Right cardiac atrium (tissue), 5 donors: ENCODE results near the gene NUP62. TPM values are rescaled to one million over a fixed set of nuclear protein-coding genes. Genes with fewer than 3 reads are reported as not detected.

ENCODE experiments used
- ATAC-seq, 2 donors: fragments of 200-7000 bp; cut with Tn5 transposase; one replicate each; pipeline versions ENCODE4 v1.8.0 to v1.9.1; 2020; ENCODE audit warnings: moderate library complexity in 2 of 2, mild to moderate bottlenecking in 1 of 2
- DNase-seq, 3 donors: peaks; one replicate each; pipeline ENCODE4 v3.0.0-alpha.2; 2020
- H3K27ac ChIP-seq: one replicate; pipeline ENCODE4 v1.5.1; 2013; ENCODE audit warnings: mild to moderate bottlenecking, low read length, control low read depth, moderate library complexity
- H3K27me3 ChIP-seq: one replicate; pipeline ENCODE4 v1.6.1; 2013; ENCODE audit not compliant: control insufficient read depth, insufficient read depth
- H3K4me1 ChIP-seq: one replicate; pipeline ENCODE4 v1.6.1; 2013; ENCODE audit warnings: low read length; ENCODE audit not compliant: control insufficient read depth, insufficient read depth
- H3K4me3 ChIP-seq: one replicate; pipeline ENCODE4 v1.5.1; 2013; ENCODE audit warnings: low read length, control low read depth
- H3K9me3 ChIP-seq: one replicate; pipeline ENCODE4 v1.6.1; 2013; ENCODE audit warnings: low read length; ENCODE audit not compliant: control insufficient read depth
- WGBS: extraction: QIAGEN DNeasy Blood & Tissue Kit; methylation state at CpG from one replicate; pipeline ENCODE4 v1.1.7; 2013; 5-methylcytosine and 5-hydroxymethylcytosine counted together
- intact Hi-C, 4 donors: fragments of 100-400 bp; cut with DNase I; formaldehyde crosslinking; loops; one replicate each; pipeline versions ENCODE4 v1.11.0 to v1.14.0; 2022 to 2023
- polyA plus RNA-seq: library from polyadenylated mRNA; stranded (reverse); fragments of 200-250 nt; gene quantifications from one replicate; pipeline ENCODE4 v1.2.3, GENCODE V29; 2013
- total RNA-seq, 4 donors: library from RNA; stranded (reverse); fragmentation: NEBNext Ultra II Directional; extraction: Animal tissue kit (Norgen Biotek cat#: 25700); gene quantifications; one replicate each; pipeline ENCODE4 v1.2.1, GENCODE V29; 2021
- donor health status: healthy with polysubstance abuse.
- donor health status: DM: no; HTN: yes; CAD: no.
- donor health status: DM: no; HTN: no; CAD: no.
- donor health status: DM: no; HTN: yes; CAD: no; lungs with severe emphysema.
- donor health status: DM: yes; HTN: yes; CAD: no.

Gene NUP62
- total and polyA plus RNA-seq, 5 donors = 19.9 to 34.0 (median 29.2) TPM

DNA sequence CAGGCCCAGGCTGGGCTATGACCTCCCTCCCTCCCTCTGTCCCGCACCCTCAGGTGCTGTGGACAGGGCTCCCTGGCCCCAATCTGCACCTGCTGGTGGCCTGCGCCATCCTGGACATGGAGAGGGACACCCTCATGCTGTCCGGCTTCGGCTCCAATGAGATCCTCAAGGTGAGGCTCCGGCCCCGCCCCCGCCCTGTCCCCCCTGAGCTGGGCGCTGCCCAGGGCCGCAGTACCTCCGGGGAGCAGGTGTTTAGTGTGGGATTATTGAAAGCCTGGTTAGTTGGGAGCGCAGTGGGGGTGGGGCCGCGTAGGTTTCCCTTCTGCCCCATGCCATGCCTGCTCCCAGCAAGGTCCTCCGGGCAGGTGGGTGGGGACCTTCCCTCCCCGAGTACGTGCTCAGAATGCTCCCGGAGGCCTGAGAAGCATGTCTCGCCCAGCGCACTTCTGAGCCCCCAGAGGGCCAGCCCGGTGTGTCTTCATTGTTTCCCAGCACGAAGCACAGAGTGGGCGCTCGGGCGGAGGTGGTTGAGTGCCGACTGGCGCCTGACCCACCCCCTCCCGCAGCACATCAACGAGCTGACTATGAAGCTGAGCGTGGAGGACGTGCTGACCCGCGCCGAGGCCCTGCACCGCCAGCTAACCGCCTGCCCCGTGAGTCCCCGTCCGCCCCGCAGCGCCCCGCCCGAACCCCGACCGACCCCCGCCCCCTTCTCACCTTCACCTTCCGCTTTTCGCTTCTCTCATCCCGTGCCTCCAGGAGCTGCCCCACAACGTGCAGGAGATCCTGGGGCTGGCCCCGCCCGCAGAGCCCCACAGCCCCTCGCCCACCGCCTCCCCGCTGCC lies 41.4 kb downstream of the NUP62 start:
- 87% methylated on average over 54 of the region's 54 CpGs for WGBS
- Histone ChIP-seq H3K9me3 (no peaks in the 10 kb centered on the region), H3K27ac (no peak overlapping the region), H3K4me3 (no peak overlapping the region), H3K27me3 (no peaks in the 10 kb centered on the region), H3K4me1 (no peaks in the 10 kb centered on the region)
- ATAC-seq = no peak
- DNase-seq = peak in 2 of 3 donors; percentile 40 to 62
- intact Hi-C loops = no loop called here

- no peak overlapping the region for H3K4me3 ChIP-seq
- H3K9me3 ChIP-seq = no peaks in the 10 kb centered on the region
- no peaks in the 10 kb centered on the region for H3K27me3 ChIP-seq
- peak in 2 of 3 donors; percentile 38 to 70 for DNase-seq
- intact Hi-C loops = no loop called here
- ATAC-seq = no peak
- H3K27ac ChIP-seq = no peak overlapping the region
- 66% methylated on average over 23 of the region's 23 CpGs for WGBS
- H3K4me1 ChIP-seq = no peaks in the 10 kb centered on the region
These were observed 42.2 kb downstream of the NUP62 start for GRCh38 chr19:49887037-49887664.

DNA sequence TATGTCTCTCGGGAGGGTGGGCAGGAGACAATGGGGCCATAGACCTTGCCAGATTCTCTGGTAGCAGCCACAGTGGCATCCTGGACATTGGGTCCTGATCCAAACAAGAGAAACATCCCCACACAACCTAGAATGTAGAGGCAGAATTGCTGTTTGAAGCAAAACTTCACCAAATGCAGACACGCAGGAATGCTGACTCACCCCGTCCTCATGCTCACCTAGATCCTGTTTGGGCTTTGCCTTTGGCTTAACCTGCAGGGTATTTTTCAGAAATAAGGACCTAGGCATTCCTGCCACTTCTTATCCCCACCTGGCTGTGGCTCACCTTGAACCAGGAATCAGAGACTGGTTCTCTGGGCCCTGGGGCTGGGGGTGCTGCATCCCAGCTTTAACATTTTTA lies 44.5 kb downstream of the NUP62 start:
- Histone ChIP-seq H3K4me1 (no peaks in the 10 kb centered on the region), H3K4me3 (no peak overlapping the region), H3K27ac (no peak overlapping the region), H3K9me3 (no peaks in the 10 kb centered on the region), H3K27me3 (no peaks in the 10 kb centered on the region)
- no peak for DNase-seq
- ATAC-seq = no peak
- 90% methylated on average over 3 of the region's 3 CpGs for WGBS
- intact Hi-C loops = no loop called here

DNA sequence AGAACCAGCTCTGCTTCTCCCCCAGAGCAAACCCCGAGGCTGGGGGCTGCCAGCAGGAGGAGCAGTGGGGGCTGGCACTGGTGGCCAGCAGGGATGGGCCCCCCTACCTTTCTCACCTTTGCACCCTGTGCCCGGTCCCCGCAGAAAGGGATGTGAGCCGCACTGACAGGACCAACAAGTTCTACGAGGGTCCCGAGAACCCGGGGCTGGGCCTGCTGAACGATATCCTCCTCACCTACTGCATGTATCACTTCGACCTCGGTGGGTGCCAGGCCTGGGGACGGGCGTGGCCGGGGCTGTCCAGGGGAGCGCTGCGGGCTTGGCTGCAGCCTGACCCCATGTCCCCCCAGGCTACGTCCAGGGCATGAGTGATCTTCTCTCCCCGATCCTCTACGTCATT lies 45.2 kb downstream of the NUP62 start:
- Histone ChIP-seq H3K27ac (no peak overlapping the region), H3K4me1 (no peaks in the 10 kb centered on the region), H3K4me3 (no peak overlapping the region), H3K27me3 (no peaks in the 10 kb centered on the region), H3K9me3 (no peaks in the 10 kb centered on the region)
- DNase-seq = peak in 2 of 3 donors; percentile 43 to 60
- WGBS = 94% methylated on average over 18 of the region's 18 CpGs
- no peak for ATAC-seq
- intact Hi-C loops = no loop called here

GRCh38 chr19:49883094-49883493 lies 46.2 kb downstream of the NUP62 start:
- WGBS = 99% methylated on average over 5 of the region's 5 CpGs
- intact Hi-C loops = no loop called here

DNA sequence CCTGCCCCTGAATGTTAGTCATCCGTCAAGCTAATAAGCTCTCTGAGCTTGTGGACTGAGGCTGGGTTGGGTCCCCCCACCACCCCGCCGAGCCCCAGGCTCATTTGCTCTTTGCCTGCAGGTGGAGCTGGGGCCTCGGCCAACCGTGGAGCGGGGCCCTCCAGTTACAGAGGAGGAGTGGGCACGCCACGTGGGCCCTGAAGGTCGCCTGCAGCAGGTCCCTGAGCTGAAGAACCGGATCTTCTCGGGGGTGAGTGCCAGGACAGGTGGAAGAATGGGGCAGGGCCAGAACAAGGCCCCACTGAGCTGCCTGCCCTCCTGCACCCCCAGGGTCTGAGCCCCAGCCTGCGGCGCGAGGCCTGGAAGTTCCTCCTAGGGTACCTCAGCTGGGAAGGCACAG lies 46.7 kb downstream of the NUP62 start:
- intact Hi-C loops = no loop called here
- H3K4me3 ChIP-seq = no peak overlapping the region

More at GRCh38 chr19:49883094-49883493, 46.2 kb downstream of the NUP62 start:
- H3K4me1 ChIP-seq = no peaks in the 10 kb centered on the region
- H3K27ac ChIP-seq = no peak overlapping the region
- no peaks in the 10 kb centered on the region for H3K27me3 ChIP-seq
- no peak for ATAC-seq
- no peak for DNase-seq
- H3K4me3 ChIP-seq = no peak overlapping the region
- no peaks in the 10 kb centered on the region for H3K9me3 ChIP-seq

DNA sequence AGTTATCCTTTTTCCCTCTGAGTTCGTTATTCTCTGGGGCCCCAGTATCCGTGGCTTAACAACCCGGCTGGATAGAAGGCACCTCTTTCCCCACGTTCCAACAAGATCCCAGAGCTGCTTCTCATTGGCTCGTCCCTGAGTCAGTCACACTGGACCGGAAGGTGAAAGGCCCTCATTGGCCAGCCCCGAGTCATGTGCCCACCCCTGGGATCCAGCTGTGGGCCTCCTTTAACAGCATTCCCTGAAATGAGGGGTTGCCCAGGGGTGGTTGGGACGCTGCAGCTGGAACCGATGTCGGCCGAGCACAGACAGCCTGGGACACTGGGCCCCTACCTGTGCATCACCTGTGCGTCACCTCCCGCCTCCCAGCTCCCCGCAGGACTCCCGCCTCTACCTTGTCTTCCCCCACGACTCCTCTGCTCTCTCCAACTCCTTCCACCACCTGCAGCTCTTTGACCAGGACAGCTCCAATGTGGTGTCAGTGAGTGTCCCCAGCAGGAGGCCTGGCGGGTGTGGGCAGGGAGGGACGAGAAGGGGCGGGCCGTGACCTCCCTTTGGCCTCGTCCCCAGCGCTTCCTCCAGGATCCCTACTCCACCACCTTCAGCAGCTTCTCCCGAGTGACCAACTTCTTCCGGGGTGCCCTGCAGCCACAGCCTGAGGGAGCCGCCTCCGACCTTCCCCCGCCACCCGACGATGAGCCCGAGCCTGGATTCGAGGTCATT lies 47.5 kb downstream of the NUP62 start:
- intact Hi-C loops = no loop called here
- ATAC-seq (no peak), DNase-seq (peak in 1 of 3 donors; percentile 44)
- WGBS = 83% methylated on average over 31 of the region's 31 CpGs
- Histone ChIP-seq H3K4me1 (no peaks in the 10 kb centered on the region), H3K9me3 (no peaks in the 10 kb centered on the region), H3K27me3 (no peaks in the 10 kb centered on the region), H3K4me3 (no peak overlapping the region), H3K27ac (no peak overlapping the region)

More for the DNA sequence above, 46.7 kb downstream of the NUP62 start:
- ATAC-seq (no peak), DNase-seq (peak in 1 of 3 donors; percentile 39)
- Histone ChIP-seq H3K9me3 (no peaks in the 10 kb centered on the region), H3K27ac (no peak overlapping the region), H3K27me3 (no peaks in the 10 kb centered on the region), H3K4me1 (no peaks in the 10 kb centered on the region)
- 98% methylated on average over 14 of the region's 14 CpGs for WGBS

- intact Hi-C loops = no loop called here
- no peak overlapping the region for H3K27ac ChIP-seq
- no peak overlapping the region for H3K4me3 ChIP-seq
- no peaks in the 10 kb centered on the region for H3K9me3 ChIP-seq
- 94% methylated on average over 17 of the region's 17 CpGs for WGBS
- no peaks in the 10 kb centered on the region for H3K4me1 ChIP-seq
- H3K27me3 ChIP-seq = no peaks in the 10 kb centered on the region
- DNase-seq (peak in 2 of 3 donors; percentile 54 to 57), ATAC-seq (no peak)
These were observed 48.1 kb downstream of the NUP62 start for GRCh38 chr19:49881186-49881585.

DNA sequence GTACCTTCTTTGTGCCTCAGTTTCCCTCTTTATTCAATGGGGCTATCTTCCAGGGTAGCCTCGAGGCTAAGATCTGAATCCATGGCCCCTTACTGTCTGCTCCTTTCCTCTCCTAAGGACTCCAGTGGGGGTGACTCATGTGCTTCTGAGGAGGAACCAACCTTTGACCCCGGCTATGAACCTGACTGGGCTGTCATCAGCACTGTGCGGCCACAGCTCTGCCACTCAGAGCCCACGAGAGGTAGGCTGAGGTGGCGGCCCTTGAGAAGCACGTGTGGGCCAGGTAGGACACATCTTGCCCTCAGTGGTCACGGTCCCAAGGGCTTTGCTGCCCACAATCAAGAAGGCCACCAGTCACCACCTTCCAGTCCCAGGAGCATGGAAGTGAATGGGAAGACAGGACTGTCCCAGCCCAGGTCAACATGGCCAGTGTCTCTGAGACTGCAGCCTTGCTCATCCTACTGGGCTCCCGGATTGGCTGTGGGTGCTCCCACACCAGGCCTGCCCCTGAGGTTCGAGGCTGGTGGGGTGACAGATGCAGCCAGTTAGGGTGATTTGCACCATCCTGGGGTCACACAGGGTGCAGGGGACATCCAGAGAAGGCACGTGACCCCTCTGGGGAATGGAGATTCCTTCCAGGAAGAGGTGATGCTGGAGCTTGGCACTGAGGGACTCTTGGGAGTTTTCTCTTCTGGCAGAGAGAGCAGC lies 49.0 kb downstream of the NUP62 start:
- ATAC-seq = no peak
- peak in 2 of 3 donors; percentile 16 to 60 for DNase-seq
- Histone ChIP-seq H3K27ac (no peak overlapping the region), H3K4me1 (peaks cover 5% of the 10 kb centered on the region), H3K4me3 (no peak overlapping the region), H3K27me3 (no peaks in the 10 kb centered on the region), H3K9me3 (no peaks in the 10 kb centered on the region)
- intact Hi-C loops = no loop called here
- WGBS = 92% methylated on average over 10 of the region's 10 CpGs

DNA sequence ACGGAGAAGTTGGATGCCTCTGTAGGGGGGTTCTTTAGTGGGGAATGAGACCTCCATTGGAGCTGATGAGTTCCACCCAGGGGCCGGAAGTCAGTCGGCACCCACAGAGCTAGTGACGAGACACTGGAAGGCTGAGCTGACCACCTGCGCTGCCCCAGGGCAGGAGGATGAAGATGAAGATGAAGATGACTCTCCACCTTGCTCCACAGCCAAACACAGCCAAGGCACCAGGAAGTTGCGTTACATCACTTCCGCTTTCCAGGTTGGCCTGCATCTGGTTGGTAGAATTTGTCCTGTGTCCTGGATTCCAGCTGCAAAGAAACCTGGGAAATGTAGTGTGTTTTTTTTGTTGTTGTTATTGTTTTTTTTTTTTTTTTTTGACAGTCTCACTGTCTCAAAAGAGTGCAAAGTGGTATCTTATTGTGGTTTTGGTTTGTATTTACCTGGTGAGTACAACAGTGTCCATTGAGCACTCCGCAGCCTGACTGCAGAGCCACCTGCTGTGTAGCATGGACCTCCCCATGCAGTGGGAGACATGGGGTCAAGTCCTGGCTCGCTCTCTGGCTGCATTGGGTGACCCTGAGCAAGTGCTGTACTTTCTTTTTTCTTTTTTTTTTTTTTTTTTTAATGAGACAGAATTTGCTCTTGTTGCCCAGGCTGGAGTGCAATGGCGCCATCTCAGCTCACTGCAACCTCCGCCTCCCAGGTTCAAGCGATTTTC lies 49.9 kb downstream of the NUP62 start:
- H3K27ac ChIP-seq = no peak overlapping the region
- intact Hi-C loops = no loop called here
- 95% methylated on average over 12 of the region's 12 CpGs for WGBS

More for the DNA sequence above, 49.9 kb downstream of the NUP62 start:
- Histone ChIP-seq H3K4me1 (peaks cover 6% of the 10 kb centered on the region), H3K4me3 (no peak overlapping the region), H3K9me3 (no peaks in the 10 kb centered on the region), H3K27me3 (no peaks in the 10 kb centered on the region)
- DNase-seq (peak; percentile 16 to 48 (median 42)), ATAC-seq (no peak)
